Transverse colon (tissue), 3 donors: ENCODE data around the gene ENDOV.

Experiments
- POLR2A ChIP-seq: fragments of 450-650 bp; IDR thresholded peaks from one replicate; pipeline ENCODE4 v1.6.1; 2016; ENCODE audit warnings: antibody characterized with exemption, mild to moderate bottlenecking, moderate library complexity
- TF ChIP-seq, protein P1 (sequence below), 5 experiments: fragments of 200-600 bp in 3 of 5; fragments of 450-650 bp in 2 of 5; sonication (generic) in 3 of 5; IDR thresholded peaks; 1 replicate in 2 of 5; 2 replicates in 3 of 5; pipeline ENCODE4 v1.5.1; 2016 to 2017; ENCODE audit warnings: antibody characterized with exemption in 5 of 5, inconsistent platforms in 3 of 5, mild to moderate bottlenecking in 2 of 5, moderate library complexity in 1 of 5

GRCh38 chr17:80380555-80381002, 34.4 kb upstream of the ENDOV start:
- TF ChIP-seq, protein P1, sequence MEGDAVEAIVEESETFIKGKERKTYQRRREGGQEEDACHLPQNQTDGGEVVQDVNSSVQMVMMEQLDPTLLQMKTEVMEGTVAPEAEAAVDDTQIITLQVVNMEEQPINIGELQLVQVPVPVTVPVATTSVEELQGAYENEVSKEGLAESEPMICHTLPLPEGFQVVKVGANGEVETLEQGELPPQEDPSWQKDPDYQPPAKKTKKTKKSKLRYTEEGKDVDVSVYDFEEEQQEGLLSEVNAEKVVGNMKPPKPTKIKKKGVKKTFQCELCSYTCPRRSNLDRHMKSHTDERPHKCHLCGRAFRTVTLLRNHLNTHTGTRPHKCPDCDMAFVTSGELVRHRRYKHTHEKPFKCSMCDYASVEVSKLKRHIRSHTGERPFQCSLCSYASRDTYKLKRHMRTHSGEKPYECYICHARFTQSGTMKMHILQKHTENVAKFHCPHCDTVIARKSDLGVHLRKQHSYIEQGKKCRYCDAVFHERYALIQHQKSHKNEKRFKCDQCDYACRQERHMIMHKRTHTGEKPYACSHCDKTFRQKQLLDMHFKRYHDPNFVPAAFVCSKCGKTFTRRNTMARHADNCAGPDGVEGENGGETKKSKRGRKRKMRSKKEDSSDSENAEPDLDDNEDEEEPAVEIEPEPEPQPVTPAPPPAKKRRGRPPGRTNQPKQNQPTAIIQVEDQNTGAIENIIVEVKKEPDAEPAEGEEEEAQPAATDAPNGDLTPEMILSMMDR (IDR thresholded peaks at IDR 0.05), result no peak
- no peak for TF ChIP-seq POLR2A
